ENCODE results near the gene LDLRAD3. TPM values are rescaled to one million over a fixed set of nuclear protein-coding genes. Genes with fewer than 3 reads are reported as not detected.

The LDLRAD3 gene
- total RNA-seq, 1 experiment from 2014 or later = 12.1 TPM

- WGBS (ENCODE audit: extremely low coverage, insufficient read length, low lambda C conversion rate) = no CpG with 5 or more reads among the region's 9 CpGs
These were observed 37.0 kb downstream of the LDLRAD3 start for GRCh38 chr11:35980686-35981390.

More at GRCh38 chr11:35980686-35981390, 37.0 kb downstream of the LDLRAD3 start:
- Histone ChIP-seq H2BK12ac (ENCODE audit: insufficient read length, low read depth, low read length) (no peak overlapping the region), H2BK15ac (ENCODE audit: low read depth, low read length) (no peak overlapping the region), H3T11ph (ENCODE audit: low read length) (no peak overlapping the region), H3K4ac (ENCODE audit: low read depth, low read length) (no peak overlapping the region), H3K56ac (ENCODE audit: insufficient read length, low read depth, low read length) (no peak overlapping the region), H2BK20ac (ENCODE audit: low read depth, low read length, poor library complexity, severe bottlenecking) (no peak overlapping the region), H4K91ac (ENCODE audit: insufficient read length, low read depth, low read length) (no peak overlapping the region), H3K27ac (ENCODE audit: insufficient read length, low read depth, low read length) (no peak overlapping the region), H3K79me1 (ENCODE audit: insufficient read depth, low read depth, low read length, poor library complexity, severe bottlenecking) (peaks cover 3% of the 10 kb centered on the region), H3K79me2 (ENCODE audit: insufficient read depth, low read length) (peaks cover 9% of the 10 kb centered on the region; the same call in 1 of the 2 replicates), H4K8ac (replicated peaks; ENCODE audit: insufficient read length, low read depth, low read length) (no peak overlapping the region), H3K9ac (ENCODE audit: extremely low read depth, insufficient read length, low read length) (no peak overlapping the region), H2AK5ac (ENCODE audit: insufficient read length, low read length) (no peak overlapping the region), H2BK120ac (ENCODE audit: low read depth, low read length, poor library complexity, severe bottlenecking) (no peak overlapping the region), H3K4me2 (ENCODE audit: insufficient read depth, insufficient read length, low read length) (no peak overlapping the region), H3K23me2 (ENCODE audit: insufficient read length, low read depth, low read length, poor library complexity, severe bottlenecking) (no peaks in the 10 kb centered on the region), H2AFZ (ENCODE audit: low read length) (no peak overlapping the region), H4K5ac (ENCODE audit: insufficient read length, low read depth, low read length) (no peak overlapping the region), H3K4me1 (ENCODE audit: insufficient read depth, low read length) (peaks cover 23% of the 10 kb centered on the region), H3K27me3 (ENCODE audit: insufficient read depth, low read length) (no peaks in the 10 kb centered on the region), H3K23ac (ENCODE audit: insufficient read length, low read depth, low read length) (no peak overlapping the region), H2BK5ac (ENCODE audit: insufficient read length, low read length) (no peak overlapping the region), H4K20me1 (ENCODE audit: control insufficient read depth, insufficient read depth, insufficient read length) (no peaks in the 10 kb centered on the region), H3K14ac (ENCODE audit: insufficient read depth, low read length) (no peak overlapping the region), H3K18ac (ENCODE audit: insufficient read length, low read depth, low read length) (no peak overlapping the region), H3K9me3 (ENCODE audit: control insufficient read depth, low read depth, low read length) (peaks cover 6% of the 10 kb centered on the region)
- no peak for DNase-seq
- Mint-ChIP-seq H3K9me3 (peaks cover 10 to 21% of the 10 kb centered on the region in 2 experiments; a peak in 4 of 5 replicates), H3K4me1 (peaks cover 47 to 48% of the 10 kb centered on the region in 2 experiments), H3K27me3 (ENCODE audit: low read depth) (no peaks in the 10 kb centered on the region), H3K36me3 (ENCODE audit: insufficient read depth in 1 of 3, low read depth in 3 of 3) (peaks cover 15 to 31% (median 27%) of the 10 kb centered on the region in 3 experiments), H3K27ac (0 out of 7 replicates have a peak overlapping the region, but pooled peaks of 1 of the 3 experiments have one; percentile 52), H3K4me3 (peak overlapping the region in 1 of 2 experiments; percentile 40; a peak in 1 of 5 replicates)
- no peak for TF ChIP-seq CTCF (conservative IDR thresholded peaks at IDR 0.05)
